ENCODE measurements around the gene ZNF134.

- TF ChIP-seq ZNF148 (tag by site-specific recombination; IDR thresholded peaks at IDR 0.05; ENCODE audit: borderline replicate concordance) (no peak), CTCF (tag by site-specific recombination; IDR thresholded peaks at IDR 0.05) (no peak), ZNF274 (IDR thresholded peaks at IDR 0.05; ENCODE audit: low read length) (no peak), ZNF274 (tag by site-specific recombination; IDR thresholded peaks at IDR 0.05; ENCODE audit: borderline replicate concordance) (no peak), ZSCAN16 (tag by site-specific recombination; IDR thresholded peaks at IDR 0.05) (no peak), REPIN1 (tag by site-specific recombination; IDR thresholded peaks at IDR 0.05; ENCODE audit: low read depth) (no peak), ZNF362 (tag by site-specific recombination; IDR thresholded peaks at IDR 0.05) (no peak)
Measured at GRCh38 chr19:57606931-57607330, 7.1 kb upstream of the ZNF134 start.

All from HEK293 (cell line).